GM19035 (cell line): ENCODE measurements around the gene FXYD4.
"Not testable (repeated sequence)": the region's sequence is repeated elsewhere in the genome, so short reads cannot be mapped to it uniquely, and the experiment has no call there.

Experiments used
- ATAC-seq: cut with Tn5 transposase; IDR thresholded peaks from one replicate; pipeline ENCODE4 v1.9.1; 2021; ENCODE audit not compliant: unreplicated experiment

FXYD4 gene

GRCh38 chr10:43371418-43371817, at the start of gene FXYD4:
FXYD4 (plus strand) TSS chr10:43371636; CDS start chr10:43373747, 2,111 bp downstream.
- no peak for ATAC-seq

DNA sequence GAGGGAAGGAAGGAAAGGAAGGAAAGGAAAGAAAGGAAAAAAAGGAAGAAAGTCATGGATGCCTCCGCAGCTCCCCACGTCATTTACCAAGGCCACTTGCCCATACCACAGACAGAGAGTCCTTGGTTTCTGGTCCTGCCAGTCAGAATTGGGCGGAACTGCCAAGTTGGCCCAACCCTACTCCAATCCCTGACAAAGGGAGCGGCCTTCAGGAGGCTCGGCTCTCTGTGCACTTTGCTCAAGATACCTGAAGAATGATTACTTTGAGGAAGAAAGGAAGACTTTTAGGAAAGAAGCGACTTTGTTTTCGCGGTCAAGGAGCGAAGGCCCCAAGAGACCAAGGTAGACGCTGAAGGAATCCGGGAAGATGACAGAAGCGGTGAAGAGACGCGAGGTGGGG, 49.1 kb upstream of the FXYD4 start:
- no peak for ATAC-seq

DNA sequence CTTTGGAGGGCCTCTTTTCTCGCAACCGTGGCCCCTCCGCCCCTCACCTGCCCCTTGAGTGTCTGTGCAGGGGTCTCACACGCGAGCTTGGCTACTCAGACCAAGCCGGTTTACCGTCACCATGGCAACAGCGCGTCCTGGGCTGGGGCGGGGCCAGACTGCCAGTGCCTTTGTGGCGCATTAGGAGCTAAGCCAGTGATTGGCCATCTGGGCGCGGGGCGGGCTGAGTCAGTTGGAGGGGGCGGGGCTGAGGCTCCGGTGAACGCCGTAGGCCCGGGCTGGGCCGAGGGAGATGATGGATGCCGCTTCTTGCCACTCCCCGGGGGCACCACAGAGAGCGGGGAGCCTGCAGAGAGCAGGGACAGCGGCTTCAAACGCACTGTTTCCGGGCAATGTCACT, 48.7 kb upstream of the FXYD4 start:
- ATAC-seq: peak; percentile 84

- no peak for ATAC-seq
Observed at GRCh38 chr10:43323245-43323644, 48.2 kb upstream of the FXYD4 start.

- no peak for ATAC-seq
Observed at GRCh38 chr10:43324876-43325275, 46.6 kb upstream of the FXYD4 start.

DNA sequence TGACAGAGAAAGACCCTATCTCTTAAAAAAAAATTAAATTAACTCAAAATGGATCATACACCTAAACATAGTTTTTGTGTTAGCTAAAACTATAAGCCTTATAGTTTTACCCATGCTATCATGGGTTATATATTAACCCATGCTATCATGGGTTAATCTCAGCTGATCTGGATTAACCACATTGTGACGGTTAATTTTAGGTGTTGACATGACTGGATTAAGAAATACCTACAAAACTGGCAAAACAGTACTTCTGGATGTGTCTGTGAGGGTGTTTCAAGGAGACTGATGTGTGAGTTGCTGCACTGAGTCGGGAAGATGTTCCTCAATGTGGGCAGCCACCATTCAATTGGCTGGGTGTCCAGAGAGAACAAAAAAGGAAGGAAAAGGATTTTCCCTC, 44.3 kb upstream of the FXYD4 start:
- ATAC-seq: no peak

DNA sequence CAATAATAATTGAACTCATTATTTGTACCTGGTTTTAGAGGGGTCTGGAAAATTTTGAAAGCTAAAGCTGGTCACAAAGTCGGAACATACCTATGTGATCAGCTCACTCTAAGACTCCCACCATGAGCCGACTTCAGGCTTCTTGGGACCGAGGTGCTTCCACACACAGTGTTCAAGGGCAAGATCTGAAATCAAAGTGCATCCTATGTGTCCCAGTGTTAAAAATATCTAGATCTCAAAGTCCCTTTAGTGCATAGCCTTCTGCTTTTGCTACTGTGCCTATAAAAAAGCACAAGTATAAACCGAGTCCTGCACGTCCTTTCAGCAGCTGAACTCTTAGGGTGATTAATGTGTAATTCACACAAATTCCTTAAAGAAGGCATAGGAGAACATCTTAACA, 43.5 kb upstream of the FXYD4 start:
- no peak for ATAC-seq

DNA sequence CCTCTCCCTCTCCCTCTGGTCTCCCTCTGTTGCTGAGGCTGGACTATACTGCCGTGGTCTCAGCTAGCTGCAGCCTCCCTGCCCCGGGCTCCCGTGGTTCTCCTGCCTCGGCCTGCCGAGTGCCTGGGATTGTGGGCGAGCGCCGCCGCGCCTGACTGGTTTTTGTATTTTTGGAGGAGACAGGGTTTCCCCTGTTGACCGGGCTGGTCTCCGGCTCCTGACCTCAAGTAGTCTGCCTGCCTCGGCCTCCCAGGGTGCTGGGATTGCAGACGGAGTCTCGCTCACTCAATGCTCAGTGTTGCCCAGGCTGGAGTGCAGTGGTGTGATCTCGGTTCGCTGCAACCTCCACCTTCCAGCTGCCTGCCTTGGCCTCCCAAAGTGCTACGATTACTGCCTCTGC, 42.6 kb upstream of the FXYD4 start:
- not testable (repeated sequence) for ATAC-seq

DNA sequence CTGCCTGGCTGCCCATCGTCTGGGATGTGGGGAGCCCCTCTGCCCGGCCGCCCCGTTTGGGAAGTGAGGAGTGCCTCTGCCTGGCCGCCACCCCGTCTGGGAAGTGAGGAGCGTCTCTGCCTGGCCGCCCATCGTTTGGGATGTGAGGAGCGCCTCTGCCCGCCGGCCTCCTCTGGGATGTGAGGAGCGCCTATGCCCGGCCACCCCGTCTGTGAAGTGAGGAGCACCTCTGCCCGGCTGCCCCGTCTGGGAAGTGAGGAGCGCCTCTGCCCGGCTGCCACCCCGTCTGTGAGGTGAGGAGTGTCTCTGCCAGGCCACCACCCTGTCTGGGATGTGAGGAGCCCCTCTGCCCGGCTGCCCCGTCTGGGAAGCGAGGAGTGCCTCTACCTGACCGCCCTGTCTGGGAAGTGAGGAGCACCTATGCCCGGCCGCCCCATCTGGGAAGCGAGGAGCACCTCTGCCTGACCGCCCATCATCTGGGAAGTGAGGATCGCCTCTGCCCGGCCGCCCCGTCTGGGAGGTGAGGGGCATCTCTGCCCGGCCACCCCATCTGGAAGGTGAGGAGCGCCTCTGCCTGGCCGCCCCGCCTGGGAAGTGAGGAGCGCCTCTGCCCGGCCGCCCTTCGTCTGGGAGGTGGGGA, 42.1 kb upstream of the FXYD4 start:
- ATAC-seq: not testable (repeated sequence)

- not testable (repeated sequence) for ATAC-seq
Observed at GRCh38 chr10:43330049-43330823, 41.2 kb upstream of the FXYD4 start.

- ATAC-seq: not testable (repeated sequence)
Observed at GRCh38 chr10:43330824-43331127, 40.7 kb upstream of the FXYD4 start.

GRCh38 chr10:43333653-43334052, 37.8 kb upstream of the FXYD4 start:
- no peak for ATAC-seq

DNA sequence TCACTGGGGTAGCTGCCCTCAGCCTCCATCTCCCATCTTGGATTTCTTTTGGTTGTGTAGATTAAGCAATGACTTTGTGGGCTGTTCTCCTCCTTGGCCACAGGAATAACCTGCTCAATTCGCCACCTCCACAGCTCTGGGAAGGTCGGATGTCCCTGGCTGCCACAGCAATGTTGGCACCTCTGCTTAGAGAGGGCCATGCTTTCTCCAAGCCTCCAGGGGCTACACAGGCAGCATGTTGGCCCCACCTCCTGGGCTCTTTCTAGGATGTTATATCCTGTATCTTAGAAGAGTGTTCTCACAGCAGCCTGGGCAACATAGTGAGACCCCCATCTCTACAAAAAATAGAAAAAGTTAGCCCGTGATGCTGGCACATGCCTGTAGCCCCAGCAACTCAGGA, 35.4 kb upstream of the FXYD4 start:
- no peak for ATAC-seq

GRCh38 chr10:43336641-43337318, 34.7 kb upstream of the FXYD4 start:
- ATAC-seq: no peak

DNA sequence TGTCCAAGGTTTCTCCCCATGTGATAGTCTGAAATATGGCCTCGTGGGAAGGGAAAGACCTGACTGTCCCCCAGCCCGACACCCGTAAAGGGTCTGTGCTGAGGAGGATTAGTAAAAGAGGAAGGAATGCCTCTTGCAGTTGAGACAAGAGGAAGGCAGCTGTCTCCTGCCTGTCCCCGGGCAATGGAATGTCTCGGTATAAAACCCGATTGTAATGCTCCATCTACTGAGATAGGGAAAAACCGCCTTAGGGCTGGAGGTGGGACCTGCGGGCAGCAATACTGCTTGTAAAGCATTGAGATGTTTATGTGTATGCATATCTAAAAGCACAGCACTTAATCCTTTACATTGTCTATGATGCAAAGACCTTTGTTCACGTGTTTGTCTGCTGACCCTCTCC, 33.9 kb upstream of the FXYD4 start:
- ATAC-seq: not testable (repeated sequence)

GRCh38 chr10:43338117-43338516, 33.3 kb upstream of the FXYD4 start:
- ATAC-seq: no peak

DNA sequence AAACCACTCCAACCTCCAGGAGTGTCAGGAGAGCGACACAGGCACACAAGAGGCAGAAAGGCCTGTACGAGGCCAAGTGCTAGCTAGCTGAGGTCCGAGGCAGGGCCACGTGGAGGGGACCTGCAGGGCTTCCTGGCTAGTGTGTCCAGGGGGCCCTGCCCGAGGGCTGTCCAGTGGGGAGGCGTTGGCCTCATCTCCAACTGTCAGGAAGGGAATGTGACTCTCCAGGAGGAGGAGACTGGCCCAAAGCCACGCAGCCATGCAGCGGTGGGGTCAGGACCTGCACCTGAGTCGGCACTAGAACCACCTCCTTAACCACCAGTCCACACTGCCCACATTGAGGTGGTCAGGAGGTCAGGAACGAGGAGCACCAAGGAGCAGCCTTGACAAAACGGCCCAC, 32.3 kb upstream of the FXYD4 start:
- ATAC-seq: no peak

GRCh38 chr10:43340101-43340500, 31.3 kb upstream of the FXYD4 start:
- ATAC-seq: no peak

DNA sequence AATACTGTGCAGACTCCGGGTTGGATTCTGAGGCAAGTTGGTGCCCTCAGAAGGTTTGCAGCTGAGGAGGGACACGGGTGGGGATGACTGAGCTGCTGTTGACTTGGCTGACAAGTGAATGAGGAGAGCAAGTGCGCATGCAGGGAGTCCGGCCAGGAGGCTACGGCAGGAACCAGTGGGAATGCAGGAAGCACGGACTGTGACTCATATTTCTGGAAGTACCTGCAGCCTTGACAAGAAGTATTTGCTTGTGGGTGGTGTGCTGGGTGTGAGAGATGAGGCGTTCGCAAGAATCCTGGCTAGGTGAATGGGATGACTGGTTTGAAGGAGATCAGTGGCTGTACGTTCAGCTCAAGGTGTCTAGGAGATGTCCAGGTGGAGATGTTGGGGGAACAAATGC, 30.8 kb upstream of the FXYD4 start:
- no peak for ATAC-seq

GRCh38 chr10:43341450-43341849, 30.0 kb upstream of the FXYD4 start:
- ATAC-seq: no peak

- ATAC-seq: no peak
Observed at GRCh38 chr10:43342279-43343125, 28.9 kb upstream of the FXYD4 start.
